HEK293 (cell line): ENCODE data around the gene CHMP4A.

Source experiments
- ATF2 ChIP-seq: fragments of 450-650 bp; formaldehyde crosslinking; IDR thresholded peaks from 2 replicates; pipeline ENCODE4 v1.5.1; 2016; ENCODE audit warnings: missing biosample characterization, missing genetic modification characterization, low read depth
- GLIS2 ChIP-seq: fragments of 450-650 bp; formaldehyde crosslinking; IDR thresholded peaks from 2 replicates; pipeline ENCODE4 v1.5.1; 2016; ENCODE audit warnings: missing biosample characterization, missing genetic modification characterization
- HOXA7 ChIP-seq: sonication (generic); formaldehyde crosslinking; IDR thresholded peaks from 2 replicates; pipeline ENCODE4 v1.8.1; 2022; ENCODE audit warnings: missing genetic modification reagents, borderline replicate concordance
- HOXD13 ChIP-seq: sonication (generic); formaldehyde crosslinking; IDR thresholded peaks from 2 replicates; pipeline ENCODE4 v1.8.0; 2022; ENCODE audit warnings: missing genetic modification reagents, borderline replicate concordance
- KLF16 ChIP-seq: fragments of 450-650 bp; formaldehyde crosslinking; IDR thresholded peaks from 2 replicates; pipeline ENCODE4 v1.5.1; 2017; ENCODE audit warnings: missing biosample characterization, missing genetic modification characterization
- OSR2 ChIP-seq: fragments of 450-650 bp; formaldehyde crosslinking; IDR thresholded peaks from 2 replicates; pipeline ENCODE4 v1.5.1; 2016; ENCODE audit warnings: missing biosample characterization, missing genetic modification characterization
- SCRT2 ChIP-seq: fragments of 450-650 bp; formaldehyde crosslinking; IDR thresholded peaks from 2 replicates; pipeline ENCODE4 v1.5.1; 2016; ENCODE audit warnings: missing biosample characterization, missing genetic modification characterization
- TSHZ1 ChIP-seq: fragments of 450-650 bp; formaldehyde crosslinking; IDR thresholded peaks from 2 replicates; pipeline ENCODE4 v1.5.1; 2016; ENCODE audit warnings: missing biosample characterization, missing genetic modification characterization, borderline replicate concordance
- ZBTB20 ChIP-seq: fragments of 450-650 bp; formaldehyde crosslinking; IDR thresholded peaks from 2 replicates; pipeline ENCODE4 v1.5.1; 2016; ENCODE audit warnings: missing biosample characterization, missing genetic modification characterization
- ZBTB26 ChIP-seq: fragments of 450-650 bp; formaldehyde crosslinking; optimal IDR thresholded peaks from 2 replicates; pipeline ENCODE3; 2016; ENCODE audit warnings: missing biosample characterization, mild to moderate bottlenecking, missing genetic modification characterization
- ZBTB8A ChIP-seq: fragments of 450-650 bp; formaldehyde crosslinking; IDR thresholded peaks from 2 replicates; pipeline ENCODE4 v1.5.1; 2016; ENCODE audit warnings: missing biosample characterization, missing genetic modification characterization
- ZIC2 ChIP-seq: fragments of 450-650 bp; formaldehyde crosslinking; IDR thresholded peaks from 2 replicates; pipeline ENCODE4 v1.5.1; 2016; ENCODE audit warnings: missing biosample characterization, missing genetic modification characterization
- ZNF114 ChIP-seq: fragments of 450-650 bp; formaldehyde crosslinking; IDR thresholded peaks from 2 replicates; pipeline ENCODE4 v1.5.0; 2017; ENCODE audit warnings: missing biosample characterization, missing genetic modification characterization
- ZNF146 ChIP-seq: fragments of 450-650 bp; formaldehyde crosslinking; IDR thresholded peaks from 2 replicates; pipeline ENCODE4 v1.5.1; 2016; ENCODE audit warnings: missing biosample characterization, missing genetic modification characterization
- ZNF214 ChIP-seq: fragments of 450-650 bp; formaldehyde crosslinking; IDR thresholded peaks from 2 replicates; pipeline ENCODE4 v1.5.1; 2017; ENCODE audit warnings: missing biosample characterization, mild to moderate bottlenecking, missing genetic modification characterization, borderline replicate concordance
- ZNF239 ChIP-seq: fragments of 450-650 bp; formaldehyde crosslinking; IDR thresholded peaks from 2 replicates; pipeline ENCODE4 v1.5.1; 2016; ENCODE audit warnings: missing biosample characterization, missing genetic modification characterization
- ZNF292 ChIP-seq: fragments of 450-650 bp; formaldehyde crosslinking; IDR thresholded peaks from 2 replicates; pipeline ENCODE4 v1.5.1; 2016; ENCODE audit warnings: low read depth, missing biosample characterization, missing genetic modification characterization, borderline replicate concordance
- ZNF350 ChIP-seq: fragments of 450-650 bp; formaldehyde crosslinking; IDR thresholded peaks from 2 replicates; pipeline ENCODE4 v1.5.0; 2017; ENCODE audit warnings: missing biosample characterization, mild to moderate bottlenecking, missing genetic modification characterization
- ZNF354C ChIP-seq: fragments of 450-650 bp; formaldehyde crosslinking; IDR thresholded peaks from 2 replicates; pipeline ENCODE4 v1.5.1; 2016; ENCODE audit warnings: missing biosample characterization, missing genetic modification characterization, low read depth, borderline replicate concordance
- ZNF37A ChIP-seq: fragments of 450-650 bp; IDR thresholded peaks from 2 replicates; pipeline ENCODE4 v1.5.1; 2018; ENCODE audit warnings: missing biosample characterization, missing genetic modification characterization
- ZNF394 ChIP-seq: fragments of 450-650 bp; formaldehyde crosslinking; IDR thresholded peaks from 2 replicates; pipeline ENCODE4 v1.5.1; 2016; ENCODE audit warnings: missing biosample characterization, missing genetic modification characterization, mild to moderate bottlenecking, moderate library complexity, borderline replicate concordance
- ZNF416 ChIP-seq: fragments of 450-650 bp; formaldehyde crosslinking; IDR thresholded peaks from 2 replicates; pipeline ENCODE4 v1.5.1; 2016; ENCODE audit warnings: missing biosample characterization, missing genetic modification characterization
- ZNF473 ChIP-seq: fragments of 450-650 bp; formaldehyde crosslinking; IDR thresholded peaks from 2 replicates; pipeline ENCODE4 v1.5.1; 2017; ENCODE audit warnings: missing biosample characterization, missing genetic modification characterization
- ZNF501 ChIP-seq: fragments of 450-650 bp; formaldehyde crosslinking; IDR thresholded peaks from 2 replicates; pipeline ENCODE4 v1.5.1; 2016; ENCODE audit warnings: missing biosample characterization, missing genetic modification characterization
- ZNF514 ChIP-seq: fragments of 450-650 bp; formaldehyde crosslinking; IDR thresholded peaks from 2 replicates; pipeline ENCODE4 v1.5.1; 2016; ENCODE audit warnings: missing biosample characterization, missing genetic modification characterization
- ZNF529 ChIP-seq: fragments of 450-650 bp; formaldehyde crosslinking; IDR thresholded peaks from 2 replicates; pipeline ENCODE4 v1.5.1; 2017; ENCODE audit warnings: missing genetic modification characterization, missing biosample characterization; ENCODE audit not compliant: insufficient replicate concordance
- ZNF558 ChIP-seq: fragments of 450-650 bp; formaldehyde crosslinking; IDR thresholded peaks from 2 replicates; pipeline ENCODE4 v1.5.1; 2016; ENCODE audit warnings: missing biosample characterization, missing genetic modification characterization
- ZNF610 ChIP-seq: fragments of 450-650 bp; formaldehyde crosslinking; IDR thresholded peaks from 2 replicates; pipeline ENCODE4 v1.5.1; 2016; ENCODE audit warnings: missing biosample characterization, missing genetic modification characterization, borderline replicate concordance
- ZNF624 ChIP-seq: fragments of 450-650 bp; formaldehyde crosslinking; IDR thresholded peaks from 2 replicates; pipeline ENCODE4 v1.5.1; 2017; ENCODE audit warnings: missing biosample characterization, missing genetic modification characterization
- ZNF629 ChIP-seq: fragments of 450-650 bp; formaldehyde crosslinking; IDR thresholded peaks from 2 replicates; pipeline ENCODE4 v1.5.1; 2017; ENCODE audit warnings: missing biosample characterization, missing genetic modification characterization
- ZNF677 ChIP-seq: fragments of 450-650 bp; IDR thresholded peaks from 2 replicates; pipeline ENCODE4 v1.5.0; 2018; ENCODE audit warnings: missing biosample characterization, mild to moderate bottlenecking, missing genetic modification characterization, moderate library complexity
- ZNF704 ChIP-seq: fragments of 450-650 bp; formaldehyde crosslinking; IDR thresholded peaks from 2 replicates; pipeline ENCODE4 v1.5.1; 2016; ENCODE audit warnings: missing biosample characterization, missing genetic modification characterization
- ZNF777 ChIP-seq: fragments of 450-650 bp; formaldehyde crosslinking; IDR thresholded peaks from 2 replicates; pipeline ENCODE4 v1.5.1; 2017; ENCODE audit warnings: missing biosample characterization, missing genetic modification characterization, borderline replicate concordance
- ZSCAN18 ChIP-seq: fragments of 450-650 bp; formaldehyde crosslinking; IDR thresholded peaks from 2 replicates; pipeline ENCODE4 v1.5.1; 2016; ENCODE audit warnings: missing biosample characterization, missing genetic modification characterization

Gene CHMP4A

GRCh38 chr14:24232121-24232644 lies 18.9 kb upstream of the CHMP4A start, which contains the start of gene NEDD8 (continued):
- TF ChIP-seq ZNF777 (tag by site-specific recombination) (no peak), KLF16 (tag by site-specific recombination) (peak; percentile 40; the same call in 1 of the 2 replicates), ZNF473 (tag by site-specific recombination) (no peak), ZNF501 (no peak), ZNF629 (tag by site-specific recombination) (peak; percentile 98), ZNF292 (no peak), ZNF37A (tag by site-specific recombination) (no peak), ZSCAN18 (tag by site-specific recombination) (no peak), ZNF704 (tag by site-specific recombination) (no peak), TSHZ1 (tag by site-specific recombination) (no peak), ZNF214 (tag by site-specific recombination) (no peak), ZIC2 (tag by site-specific recombination) (0 out of 2 replicates have a peak, but pooled peaks have one; percentile 14), GLIS2 (tag by site-specific recombination) (peak; percentile 47), ZBTB26 (peak; percentile 18), HOXA7 (no peak), ZNF394 (tag by site-specific recombination) (0 out of 2 replicates have a peak, but pooled peaks have one; percentile 16), ZNF239 (tag by site-specific recombination) (no peak), ZNF514 (tag by site-specific recombination) (no peak), ZNF677 (no peak), OSR2 (no peak), ATF2 (tag by site-specific recombination) (peak; percentile 83), ZBTB20 (tag by site-specific recombination) (peak; percentile 11; the same call in 1 of the 2 replicates), ZNF146 (tag by site-specific recombination) (no peak), SCRT2 (no peak), ZNF624 (tag by site-specific recombination) (no peak), ZNF416 (no peak), ZNF529 (tag by site-specific recombination) (no peak), ZNF610 (tag by site-specific recombination) (no peak), ZNF558 (tag by site-specific recombination) (no peak), HOXD13 (CRISPR knock-in tag) (no peak), ZNF114 (tag by site-specific recombination) (no peak), ZBTB8A (tag by site-specific recombination) (peak; percentile 42; the same call in 1 of the 2 replicates), ZNF354C (tag by site-specific recombination) (no peak), ZNF350 (tag by site-specific recombination) (no peak)
